ENCODE results near the gene SPATA31D1. TPM values are rescaled to one million over a fixed set of nuclear protein-coding genes. Genes with fewer than 3 reads are reported as not detected.

Gene SPATA31D1
- total and polyA plus RNA-seq, 2 of the 13 experiments (the other 11 are each of a cell fraction or from before 2014, with no cell fraction given) = not detected

DNA sequence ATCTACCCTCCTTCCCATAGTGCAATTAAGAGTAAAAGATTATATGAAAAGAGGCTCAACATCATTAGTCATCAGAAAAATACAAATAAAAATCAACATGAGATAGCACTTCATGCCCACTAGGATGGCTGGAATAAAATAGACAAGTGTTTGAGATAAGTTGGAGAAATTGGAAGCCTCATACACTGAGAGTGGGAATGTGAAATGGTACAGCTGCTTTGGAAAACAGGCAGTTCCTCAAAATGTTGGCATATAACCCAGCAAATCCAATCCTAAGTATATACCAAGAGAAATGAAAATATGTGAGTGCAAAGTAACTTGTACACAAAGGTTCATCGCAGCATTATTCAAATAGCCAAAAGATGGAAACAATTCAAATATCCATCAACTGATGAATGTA is 35.5 kb upstream of the SPATA31D1 start:
- Histone ChIP-seq H3K4me1 (ENCODE audit: insufficient read depth, low read length) (no peaks in the 10 kb centered on the region), H3K79me2 (ENCODE audit: insufficient read depth, low read length) (no peaks in the 10 kb centered on the region), H3K4me3 (replicated peaks in 1 of 3; ENCODE audit: insufficient read depth in 1 of 3, low read depth in 2 of 3, low read length in 3 of 3) (no peak overlapping the region), H3K9ac (ENCODE audit: insufficient read depth, low read depth, low read length) (no peak overlapping the region), H3K27me3 (ENCODE audit: control insufficient read depth in 1 of 2, insufficient read depth in 2 of 2, low read length in 2 of 2) (no peaks in the 10 kb centered on the region), H2AFZ (ENCODE audit: low read length) (no peak overlapping the region), H4K20me1 (ENCODE audit: insufficient read depth, low read length) (no peaks in the 10 kb centered on the region), H3K36me3 (replicated peaks in 1 of 2; ENCODE audit: control insufficient read depth in 1 of 2, insufficient read depth in 2 of 2, low read length in 2 of 2) (no peaks in the 10 kb centered on the region), H3K4me2 (ENCODE audit: low read depth, low read length) (no peak overlapping the region), H3K9me3 (ENCODE audit: low read length) (peaks cover 24% of the 10 kb centered on the region), H3K27ac (ENCODE audit: extremely low read length, insufficient read depth, low read length) (no peak overlapping the region)
- TF ChIP-seq ZNF124 (CRISPR knock-in tag; IDR thresholded peaks at IDR 0.05) (no peak), NRL (CRISPR knock-in tag; IDR thresholded peaks at IDR 0.05; ENCODE audit: borderline replicate concordance) (no peak), ELF1 (CRISPR knock-in tag; IDR thresholded peaks at IDR 0.05) (no peak), ZNF296 (CRISPR knock-in tag; conservative IDR thresholded peaks at IDR 0.05) (no peak), BRD4 (CRISPR knock-in tag; IDR thresholded peaks at IDR 0.05) (no peak), ELF3 (CRISPR knock-in tag; IDR thresholded peaks at IDR 0.05) (no peak), TBL1XR1 (IDR thresholded peaks at IDR 0.05; ENCODE audit: borderline replicate concordance, low read length, partially characterized antibody) (no peak), ETV5 (CRISPR knock-in tag; IDR thresholded peaks at IDR 0.05; ENCODE audit: borderline replicate concordance) (no peak), PRMT3 (CRISPR knock-in tag; IDR thresholded peaks at IDR 0.05; ENCODE audit: borderline replicate concordance, low read depth) (no peak)
- TF ChIP-seq, protein P1, sequence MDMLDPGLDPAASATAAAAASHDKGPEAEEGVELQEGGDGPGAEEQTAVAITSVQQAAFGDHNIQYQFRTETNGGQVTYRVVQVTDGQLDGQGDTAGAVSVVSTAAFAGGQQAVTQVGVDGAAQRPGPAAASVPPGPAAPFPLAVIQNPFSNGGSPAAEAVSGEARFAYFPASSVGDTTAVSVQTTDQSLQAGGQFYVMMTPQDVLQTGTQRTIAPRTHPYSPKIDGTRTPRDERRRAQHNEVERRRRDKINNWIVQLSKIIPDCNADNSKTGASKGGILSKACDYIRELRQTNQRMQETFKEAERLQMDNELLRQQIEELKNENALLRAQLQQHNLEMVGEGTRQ (IDR thresholded peaks at IDR 0.05; ENCODE audit: low read depth, low read length) = no peak
- TF ChIP-seq, protein P1 (CRISPR knock-in tag; IDR thresholded peaks at IDR 0.05; ENCODE audit: borderline replicate concordance) = no peak
- TF ChIP-seq, protein P2, sequence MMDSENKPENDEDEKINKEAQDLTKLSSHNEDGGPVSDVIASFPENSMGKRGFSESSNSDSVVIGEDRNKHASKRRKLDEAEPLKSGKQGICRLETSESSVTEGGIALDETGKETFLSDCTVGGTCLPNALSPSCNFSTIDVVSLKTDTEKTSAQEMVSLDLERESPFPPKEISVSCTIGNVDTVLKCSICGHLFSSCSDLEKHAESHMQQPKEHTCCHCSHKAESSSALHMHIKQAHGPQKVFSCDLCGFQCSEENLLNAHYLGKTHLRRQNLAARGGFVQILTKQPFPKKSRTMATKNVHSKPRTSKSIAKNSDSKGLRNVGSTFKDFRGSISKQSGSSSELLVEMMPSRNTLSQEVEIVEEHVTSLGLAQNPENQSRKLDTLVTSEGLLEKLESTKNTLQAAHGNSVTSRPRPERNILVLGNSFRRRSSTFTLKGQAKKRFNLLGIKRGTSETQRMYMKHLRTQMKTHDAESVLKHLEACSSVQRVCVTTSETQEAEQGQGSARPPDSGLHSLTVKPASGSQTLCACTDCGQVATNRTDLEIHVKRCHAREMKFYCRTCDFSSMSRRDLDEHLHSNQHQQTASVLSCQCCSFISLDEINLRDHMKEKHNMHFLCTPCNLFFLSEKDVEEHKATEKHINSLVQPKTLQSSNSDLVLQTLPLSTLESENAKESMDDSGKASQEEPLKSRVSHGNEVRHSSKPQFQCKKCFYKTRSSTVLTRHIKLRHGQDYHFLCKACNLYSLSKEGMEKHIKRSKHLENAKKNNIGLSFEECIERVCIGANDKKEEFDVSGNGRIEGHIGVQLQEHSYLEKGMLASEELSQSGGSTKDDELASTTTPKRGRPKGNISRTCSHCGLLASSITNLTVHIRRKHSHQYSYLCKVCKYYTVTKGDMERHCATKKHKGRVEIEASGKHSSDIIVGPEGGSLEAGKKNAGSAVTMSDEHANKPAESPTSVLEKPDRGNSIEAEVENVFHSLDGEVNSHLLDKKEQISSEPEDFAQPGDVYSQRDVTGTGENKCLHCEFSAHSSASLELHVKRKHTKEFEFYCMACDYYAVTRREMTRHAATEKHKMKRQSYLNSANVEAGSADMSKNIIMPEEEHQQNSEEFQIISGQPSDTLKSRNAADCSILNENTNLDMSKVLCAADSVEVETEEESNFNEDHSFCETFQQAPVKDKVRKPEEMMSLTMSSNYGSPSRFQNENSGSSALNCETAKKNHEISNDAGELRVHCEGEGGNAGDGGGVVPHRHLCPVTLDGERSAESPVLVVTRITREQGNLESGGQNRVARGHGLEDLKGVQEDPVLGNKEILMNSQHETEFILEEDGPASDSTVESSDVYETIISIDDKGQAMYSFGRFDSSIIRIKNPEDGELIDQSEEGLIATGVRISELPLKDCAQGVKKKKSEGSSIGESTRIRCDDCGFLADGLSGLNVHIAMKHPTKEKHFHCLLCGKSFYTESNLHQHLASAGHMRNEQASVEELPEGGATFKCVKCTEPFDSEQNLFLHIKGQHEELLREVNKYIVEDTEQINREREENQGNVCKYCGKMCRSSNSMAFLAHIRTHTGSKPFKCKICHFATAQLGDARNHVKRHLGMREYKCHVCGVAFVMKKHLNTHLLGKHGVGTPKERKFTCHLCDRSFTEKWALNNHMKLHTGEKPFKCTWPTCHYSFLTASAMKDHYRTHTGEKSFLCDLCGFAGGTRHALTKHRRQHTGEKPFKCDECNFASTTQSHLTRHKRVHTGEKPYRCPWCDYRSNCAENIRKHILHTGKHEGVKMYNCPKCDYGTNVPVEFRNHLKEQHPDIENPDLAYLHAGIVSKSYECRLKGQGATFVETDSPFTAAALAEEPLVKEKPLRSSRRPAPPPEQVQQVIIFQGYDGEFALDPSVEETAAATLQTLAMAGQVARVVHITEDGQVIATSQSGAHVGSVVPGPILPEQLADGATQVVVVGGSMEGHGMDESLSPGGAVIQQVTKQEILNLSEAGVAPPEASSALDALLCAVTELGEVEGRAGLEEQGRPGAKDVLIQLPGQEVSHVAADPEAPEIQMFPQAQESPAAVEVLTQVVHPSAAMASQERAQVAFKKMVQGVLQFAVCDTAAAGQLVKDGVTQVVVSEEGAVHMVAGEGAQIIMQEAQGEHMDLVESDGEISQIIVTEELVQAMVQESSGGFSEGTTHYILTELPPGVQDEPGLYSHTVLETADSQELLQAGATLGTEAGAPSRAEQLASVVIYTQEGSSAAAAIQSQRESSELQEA (CRISPR knock-in tag; IDR thresholded peaks at IDR 0.05; ENCODE audit: not compliant biosample characterization) = no peak
- in situ Hi-C loops (cut with HindIII; ENCODE audit: extremely low pct_ligation_motif_present, low pct_unique_long_range_greater_than_20kb) = no loop called here
- intact Hi-C loops (cut with micrococcal nuclease; ENCODE audit: unreplicated experiment) = no loop called here
- BruUV-seq (replicated peaks) = no TSS peak
- ATAC-seq (no peak), DNase-seq (ENCODE audit: low spot score) (no peak), FAIRE-seq (no peak)
- ChIA-PET CTCF (ENCODE audit: low intra/inter-chr PET ratio, low total read pairs) (no interaction called here), POLR2A (no interaction called here)
- 48% methylated on average over 1 of the region's 1 CpG for WGBS (ENCODE audit: low lambda C conversion rate)

Data from HepG2 (cell line).